Activated CD8-positive, alpha-beta memory T cell treated with anti-CD3 and anti-CD28 coated beads, Interleukin-2, amount 50 U/mL, for 1 hour (primary cell): ENCODE data around the gene TNXB.
"Not testable (repeated sequence)": the region's sequence is repeated elsewhere in the genome, so short reads cannot be mapped to it uniquely, and the experiment has no call there.

Experiments used
- DNase-seq: peaks from one replicate; pipeline ENCODE4 v3.0.0-alpha.2; 2020; ENCODE audit errors: extremely low read depth

Gene TNXB

GRCh38 chr6:32086661-32087573, 22.2 kb downstream of the TNXB start:
- no peak for DNase-seq

GRCh38 chr6:32085759-32086459, 23.2 kb downstream of the TNXB start:
- no peak for DNase-seq

GRCh38 chr6:32084780-32085179, 24.4 kb downstream of the TNXB start:
- DNase-seq, result no peak

GRCh38 chr6:32083812-32084768, 25.0 kb downstream of the TNXB start:
- no peak for DNase-seq

GRCh38 chr6:32082935-32083334, 26.2 kb downstream of the TNXB start:
- no peak for DNase-seq

GRCh38 chr6:32082478-32082877, 26.7 kb downstream of the TNXB start:
- no peak for DNase-seq

- DNase-seq, result no peak
Observed at GRCh38 chr6:32081168-32081990, 27.8 kb downstream of the TNXB start.

- no peak for DNase-seq
Observed at GRCh38 chr6:32079566-32080290, 29.4 kb downstream of the TNXB start.

- DNase-seq, result no peak
Observed at GRCh38 chr6:32076321-32076809, 32.8 kb downstream of the TNXB start.

GRCh38 chr6:32075781-32076180, 33.4 kb downstream of the TNXB start:
- no peak for DNase-seq

- no peak for DNase-seq
Observed at GRCh38 chr6:32074996-32075532, 34.1 kb downstream of the TNXB start.

- DNase-seq, result no peak
Observed at GRCh38 chr6:32073613-32074012, 35.5 kb downstream of the TNXB start.

- DNase-seq, result no peak
Observed at GRCh38 chr6:32073101-32073500, 36.0 kb downstream of the TNXB start.

GRCh38 chr6:32070814-32071543, 38.2 kb downstream of the TNXB start:
- DNase-seq, result no peak

- no peak for DNase-seq
Observed at GRCh38 chr6:32069878-32070515, 39.1 kb downstream of the TNXB start.

- DNase-seq, result no peak
Observed at GRCh38 chr6:32069460-32069859, 39.7 kb downstream of the TNXB start.

GRCh38 chr6:32068867-32069266, 40.3 kb downstream of the TNXB start:
- DNase-seq, result no peak

- DNase-seq, result not testable (repeated sequence)
Observed at GRCh38 chr6:32068315-32068714, 40.8 kb downstream of the TNXB start.

- DNase-seq, result not testable (repeated sequence)
Observed at GRCh38 chr6:32067521-32067920, 41.6 kb downstream of the TNXB start.
